Measurements from ENCODE around the gene PPP3R1.
"Not testable (repeated sequence)": the region's sequence is repeated elsewhere in the genome, so short reads cannot be mapped to it uniquely, and the experiment has no call there.

PPP3R1 gene

DNA sequence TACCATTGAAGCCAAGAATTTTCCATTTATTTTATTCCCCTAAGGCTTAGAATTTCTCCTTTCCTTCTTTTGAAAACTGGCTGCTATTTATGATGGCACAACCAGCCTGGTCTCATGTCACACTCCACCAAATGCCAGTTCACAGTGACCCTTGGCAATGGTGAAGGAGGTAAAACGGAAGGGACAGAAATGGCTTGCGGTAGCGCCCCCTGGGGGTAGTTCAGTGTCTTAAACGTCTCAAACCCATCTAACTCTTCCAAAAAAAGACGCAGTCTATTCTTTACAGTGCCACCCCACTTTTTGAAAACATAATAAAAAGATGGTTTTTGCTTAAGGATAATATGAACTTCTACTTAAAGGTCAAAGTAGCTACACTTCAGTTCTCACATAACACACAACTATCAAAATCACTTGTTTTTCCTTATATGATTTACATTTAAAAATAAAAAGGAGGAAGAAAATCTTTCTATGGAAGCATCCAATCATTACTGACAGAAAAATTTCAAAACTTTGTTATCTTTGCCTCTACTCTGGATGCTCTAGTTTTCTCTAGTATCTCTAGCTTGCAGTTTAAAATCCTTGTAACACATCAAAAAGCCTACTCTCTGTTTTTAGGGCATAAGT lies 66.7 kb downstream of the PPP3R1 start:
- DNase-seq = peak; percentile 68

DNA sequence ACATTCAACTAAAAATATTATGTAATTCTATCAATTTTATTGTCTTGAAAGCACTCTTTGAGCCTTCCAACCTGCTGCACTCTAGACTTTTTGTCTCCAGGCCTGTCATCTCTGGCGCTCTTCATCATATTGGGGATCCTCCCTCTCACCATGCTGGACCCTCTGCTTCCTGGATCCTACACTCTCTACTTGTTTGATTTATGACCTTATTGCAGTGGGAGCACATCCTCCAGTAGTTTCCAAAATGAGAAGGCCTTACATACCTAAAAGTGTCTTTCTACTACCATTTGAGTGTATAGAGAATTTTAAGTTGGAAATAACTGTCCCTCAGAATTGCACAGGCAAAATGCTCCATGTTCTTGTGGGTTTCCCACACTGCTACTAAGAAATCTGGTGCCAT lies 69.4 kb downstream of the PPP3R1 start:
- DNase-seq = no peak

DNA sequence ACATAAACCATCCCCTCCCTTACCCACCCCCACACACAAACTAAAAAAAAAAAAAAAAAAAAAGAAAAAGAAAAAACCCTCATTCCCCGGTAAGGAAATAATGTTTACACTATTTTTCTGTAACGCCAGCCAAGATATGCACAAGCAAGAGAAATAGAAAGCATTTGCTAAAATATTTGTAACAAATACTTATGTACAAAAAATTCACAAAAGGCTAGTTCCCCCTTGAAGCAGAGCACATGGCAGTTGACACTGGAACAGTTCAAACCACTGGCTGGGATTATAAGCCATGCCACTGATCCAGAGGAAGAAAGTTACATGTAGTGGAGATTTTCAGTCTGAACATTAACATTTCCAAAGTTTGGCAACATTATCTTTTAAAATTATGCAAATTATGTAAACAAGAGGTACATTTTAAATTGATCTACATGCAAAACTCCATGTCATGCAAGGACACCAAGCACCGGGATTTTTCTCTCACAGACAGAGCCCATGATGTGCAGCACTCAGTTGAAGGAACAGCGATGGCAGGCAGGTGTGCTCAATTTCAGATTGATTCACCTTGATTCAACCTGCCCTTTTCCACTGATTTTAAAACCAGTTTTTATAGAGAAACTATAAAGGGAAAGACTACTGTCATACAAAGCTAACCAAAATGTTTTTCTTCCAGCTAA lies 73.2 kb downstream of the PPP3R1 start:
- DNase-seq = no peak

DNA sequence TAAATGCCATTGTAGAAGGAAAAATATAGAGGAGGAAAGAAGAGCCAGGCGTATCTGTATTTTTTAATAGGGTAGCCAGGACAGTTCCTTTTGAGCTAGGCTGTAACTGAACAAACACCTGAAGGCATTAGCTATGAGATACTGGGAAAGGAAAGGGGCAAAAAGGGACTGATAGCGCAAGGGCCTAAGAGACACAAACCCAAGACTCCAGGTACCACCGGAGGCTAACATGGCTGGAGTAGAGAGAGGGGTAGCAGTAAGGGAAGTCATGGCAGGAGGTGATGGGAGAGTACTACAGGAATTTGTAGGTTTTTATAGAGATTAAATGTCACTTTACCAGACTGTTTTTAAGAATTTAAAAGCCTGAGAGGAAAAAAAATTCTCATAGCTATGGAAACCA lies 73.9 kb downstream of the PPP3R1 start:
- DNase-seq = no peak

DNA sequence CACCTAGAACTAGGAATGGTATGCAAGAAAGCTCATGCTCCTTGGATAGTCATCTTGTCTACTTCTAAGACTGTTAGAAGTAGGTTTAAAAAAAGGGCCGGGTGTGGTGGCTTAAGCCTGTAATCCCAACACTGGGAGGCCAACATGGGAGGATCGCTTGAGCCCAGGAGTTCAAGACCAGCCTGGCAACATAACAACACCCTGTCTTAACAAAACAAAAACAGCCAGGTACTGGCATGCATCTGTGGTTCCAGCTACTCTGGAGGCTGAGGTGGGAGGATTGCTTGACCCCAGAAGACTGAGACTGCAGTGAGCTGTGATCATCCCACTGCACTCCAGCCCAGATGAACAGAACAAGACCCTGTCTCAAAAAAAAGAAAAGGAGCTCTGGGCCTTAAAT lies 74.8 kb downstream of the PPP3R1 start:
- no peak for DNase-seq

DNA sequence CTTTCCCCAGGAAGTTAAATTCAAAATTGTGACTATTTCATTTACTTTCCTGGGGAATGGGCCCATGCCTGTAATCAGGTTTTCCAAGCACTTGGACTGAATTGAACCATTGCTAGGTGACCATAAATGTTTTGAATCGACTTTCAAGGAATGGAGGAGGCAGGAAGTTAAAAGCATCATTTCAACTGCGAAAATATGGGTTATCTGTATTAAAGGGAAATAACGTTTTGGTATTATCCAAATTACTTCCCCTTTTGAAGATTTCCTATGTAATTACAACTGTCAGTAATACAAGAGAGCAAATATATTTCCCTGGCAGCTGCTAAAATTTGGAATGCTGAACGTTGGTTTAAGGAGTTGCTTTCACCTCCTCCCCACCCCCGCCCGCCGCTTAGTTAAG lies 75.7 kb downstream of the PPP3R1 start:
- no peak for DNase-seq

DNA sequence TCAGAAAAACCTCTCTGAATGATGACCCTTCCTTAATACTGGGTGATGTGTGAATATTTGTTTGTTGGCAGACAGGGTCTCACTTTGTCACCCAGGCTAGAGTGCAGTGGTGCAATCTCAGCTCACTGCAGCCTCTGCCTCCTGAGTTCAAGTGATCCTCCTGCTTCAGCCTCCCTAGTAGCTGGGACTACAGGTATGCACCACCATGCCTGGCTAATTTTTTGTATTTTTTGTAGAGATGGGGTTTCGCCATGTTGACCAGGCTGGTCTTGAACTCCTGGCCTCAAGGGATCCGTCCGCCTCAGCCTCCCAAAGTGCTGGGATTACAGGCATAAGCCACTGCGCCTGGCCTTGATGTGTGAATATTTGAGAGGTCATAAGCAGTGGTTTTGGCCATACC lies 77.1 kb downstream of the PPP3R1 start:
- DNase-seq = not testable (repeated sequence)

DNA sequence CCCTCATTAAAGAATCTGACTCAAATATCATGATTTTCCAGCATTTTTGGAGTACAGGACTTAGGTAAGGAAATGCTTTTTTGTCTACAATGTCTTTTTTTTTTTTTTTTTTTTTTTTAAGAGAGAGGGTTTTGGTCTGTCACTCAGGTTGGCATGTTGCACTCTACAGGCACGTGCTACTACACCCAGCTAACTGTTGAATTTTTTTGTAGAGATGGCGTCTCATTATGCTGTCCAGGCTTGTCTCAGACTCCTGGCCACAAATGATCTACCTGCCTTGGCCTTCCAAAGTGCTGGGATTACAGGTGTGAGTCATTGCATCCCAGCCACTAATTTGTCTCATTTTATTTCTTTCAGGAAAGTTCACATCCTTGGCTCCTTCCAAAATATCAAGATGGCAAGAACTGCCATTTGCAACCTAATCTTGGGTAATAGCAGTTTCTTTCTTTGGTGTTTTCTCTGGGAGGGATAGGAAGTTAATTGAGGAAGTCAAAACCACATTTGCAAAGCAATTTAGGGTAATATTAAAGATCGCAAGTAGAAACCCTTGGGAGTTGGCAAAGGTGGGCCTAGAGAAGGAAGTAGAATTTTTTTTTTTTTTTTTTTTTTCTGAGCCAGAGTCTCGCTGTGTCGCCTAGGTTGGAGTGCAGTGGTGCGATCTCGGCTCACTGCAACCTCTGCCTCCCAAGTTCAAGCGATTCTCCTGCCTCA lies 79.2 kb downstream of the PPP3R1 start:
- no peak for DNase-seq

DNA sequence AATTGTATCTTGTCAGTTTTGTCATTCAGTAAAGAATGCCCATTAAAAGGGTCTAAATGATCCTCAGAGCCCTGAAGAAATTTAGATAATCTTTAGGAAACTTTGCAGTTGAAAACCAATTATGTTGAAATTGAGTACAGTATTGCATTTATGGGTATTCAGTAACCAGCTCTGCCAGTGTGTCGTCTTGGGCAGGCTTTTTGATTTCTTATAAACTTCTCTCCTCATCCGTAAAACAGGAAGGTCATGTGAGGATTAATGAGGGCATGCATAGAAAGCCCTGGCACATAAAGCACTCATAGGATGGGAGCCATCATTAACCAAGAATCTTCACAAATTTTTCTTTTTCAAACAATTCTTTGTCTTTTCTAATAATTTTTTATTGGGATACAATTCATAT lies 79.8 kb downstream of the PPP3R1 start:
- no peak for DNase-seq

DNA sequence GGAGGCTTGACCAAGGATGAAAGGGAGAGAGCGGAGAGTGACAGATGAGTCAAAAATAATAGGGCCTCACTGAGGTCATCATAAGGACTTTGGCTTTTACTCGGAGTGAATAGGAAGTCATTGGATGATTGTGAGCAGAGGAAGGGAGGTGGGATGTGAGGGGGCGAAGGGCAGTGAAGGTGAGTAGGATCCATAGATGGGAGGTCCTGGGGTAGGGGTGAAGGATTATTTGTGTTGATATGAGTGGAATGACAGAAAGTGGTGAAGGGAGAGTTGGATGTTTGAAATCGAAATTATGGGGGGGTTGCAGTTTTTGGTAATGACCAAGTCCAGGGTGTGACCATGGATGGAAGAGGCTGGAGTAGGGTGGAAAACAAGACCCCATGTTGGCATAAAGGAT lies 80.6 kb downstream of the PPP3R1 start:
- no peak for DNase-seq

DNA sequence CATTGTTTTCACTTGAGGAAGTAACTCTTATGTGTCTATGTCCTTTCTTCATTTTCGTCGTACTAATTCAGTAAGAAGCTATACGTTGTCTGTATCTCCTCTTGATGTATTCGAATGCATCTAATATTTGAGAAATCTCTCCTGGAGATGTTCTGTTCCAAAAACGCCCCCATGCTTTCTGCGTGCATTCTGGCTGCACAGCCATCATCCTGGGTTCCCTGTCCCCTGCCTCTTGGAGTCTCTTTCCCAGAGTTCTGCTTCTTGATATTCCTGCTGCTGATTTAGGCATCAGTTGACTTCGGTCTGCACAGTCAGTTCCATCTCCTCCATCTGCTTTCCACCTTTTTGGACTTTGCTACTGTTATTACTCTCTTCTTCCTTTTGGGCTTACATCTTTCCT lies 81.2 kb downstream of the PPP3R1 start:
- no peak for DNase-seq

DNA sequence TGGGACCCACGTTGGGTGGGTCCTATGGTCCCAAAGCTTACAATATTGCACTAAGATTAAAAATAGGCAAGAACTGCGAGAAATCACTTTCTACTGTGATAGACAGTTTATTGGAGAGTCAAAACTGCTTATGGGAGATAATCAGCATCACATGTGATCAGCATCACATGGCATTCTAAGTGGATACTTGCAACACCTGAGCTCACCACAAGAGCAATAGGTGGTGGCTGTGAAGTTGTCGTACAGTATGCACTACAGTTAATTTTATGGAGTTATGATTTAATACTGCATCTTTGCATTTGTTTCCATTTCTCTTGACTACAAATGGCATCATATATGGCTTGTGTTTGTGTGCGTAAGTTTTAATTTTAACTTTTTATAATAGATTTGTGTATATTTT lies 83.0 kb downstream of the PPP3R1 start:
- DNase-seq = no peak

DNA sequence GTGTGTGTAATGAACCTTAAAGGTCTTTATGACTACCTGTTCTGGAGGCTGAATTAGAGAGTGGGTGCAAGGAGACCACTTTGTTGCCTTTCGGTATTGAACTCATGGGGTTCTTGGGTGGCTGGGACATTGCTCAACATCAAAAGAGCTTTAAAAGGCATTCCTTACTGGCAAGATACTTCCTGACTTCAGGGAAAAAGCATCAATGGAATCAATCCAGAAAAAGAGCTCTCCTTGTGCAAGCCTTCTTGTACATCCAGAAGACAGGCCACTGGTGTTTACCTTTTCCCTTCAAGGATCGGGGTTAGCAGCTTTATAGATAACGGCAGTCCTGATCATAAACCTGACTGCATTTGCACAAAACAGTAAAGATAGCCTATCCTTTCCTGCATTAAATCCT lies 85.1 kb downstream of the PPP3R1 start:
- DNase-seq = no peak

DNA sequence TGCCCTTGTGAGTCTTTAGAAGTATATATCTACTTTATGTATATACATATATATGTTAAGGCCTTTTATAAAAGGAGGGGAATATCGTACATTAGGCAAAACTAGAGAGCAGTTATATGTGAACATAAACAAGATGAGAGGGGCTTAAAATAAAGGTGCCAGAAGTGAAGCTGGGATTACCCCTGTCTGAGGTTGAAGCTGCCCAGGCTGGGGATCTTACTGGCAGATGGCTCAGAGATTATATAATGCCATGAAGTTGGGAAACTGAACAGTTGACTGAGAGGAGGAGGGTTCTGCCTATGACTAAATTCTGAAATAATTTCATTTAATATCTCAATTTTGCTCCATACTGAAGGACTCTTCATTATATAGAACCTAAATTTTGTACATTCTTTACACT lies 88.7 kb downstream of the PPP3R1 start:
- no peak for DNase-seq

DNA sequence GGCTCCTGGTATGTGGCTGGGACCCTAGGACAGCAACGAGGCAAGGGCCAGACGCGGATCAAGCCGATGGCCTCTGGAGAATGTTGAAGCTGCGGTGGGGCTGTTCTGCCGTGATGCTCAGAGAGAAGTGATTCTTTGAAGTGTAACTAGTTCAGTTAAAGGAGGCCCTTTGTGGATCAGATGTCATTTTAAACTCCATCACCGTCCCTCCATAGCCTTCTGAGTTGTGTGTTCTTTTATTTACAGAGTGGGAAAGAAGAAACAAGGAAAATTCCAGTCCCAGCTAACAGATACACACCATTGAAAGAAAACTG lies 94.2 kb downstream of the PPP3R1 start:
- DNase-seq = no peak

DNA sequence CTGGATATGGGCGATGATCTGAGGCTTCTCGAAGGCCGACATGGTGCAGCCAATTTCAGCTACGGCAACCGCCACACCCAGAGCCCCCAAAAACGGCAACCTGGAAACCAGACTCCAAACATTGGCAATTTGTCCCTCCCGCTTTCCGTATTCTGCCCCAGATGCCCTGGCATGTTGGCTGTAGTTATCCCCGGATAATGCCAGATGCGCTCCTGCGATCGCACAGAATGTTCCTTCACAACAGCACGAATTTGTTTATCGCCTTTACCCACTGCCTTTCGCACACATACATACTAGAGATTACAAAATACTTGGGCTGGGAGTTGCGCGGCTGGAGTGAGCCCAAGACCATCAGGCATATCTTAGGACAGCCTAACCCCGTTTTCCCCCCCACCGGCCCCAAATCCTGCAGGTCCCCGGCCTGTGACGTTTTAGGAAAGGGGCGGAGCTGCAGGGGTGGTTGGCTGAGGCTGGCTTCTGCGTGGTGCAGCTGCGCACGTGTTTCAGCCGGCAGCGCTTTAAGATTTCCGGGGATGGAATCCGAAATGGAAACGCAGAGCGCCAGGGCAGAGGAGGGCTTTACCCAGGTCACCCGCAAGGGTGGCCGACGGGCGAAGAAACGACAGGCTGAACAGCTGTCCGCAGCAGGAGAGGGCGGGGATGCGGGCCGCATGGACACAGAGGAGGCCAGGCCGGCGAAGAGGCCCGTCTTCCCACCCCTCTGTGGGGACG lies 94.8 kb downstream of the PPP3R1 start, which contains the start of gene PNO1:
TSS of gene PNO1 (plus strand) at position 487 of the 732 bp plus-strand sequence. CDS start at position 534, 47 bp downstream.
- DNase-seq = peak; percentile 97

DNA sequence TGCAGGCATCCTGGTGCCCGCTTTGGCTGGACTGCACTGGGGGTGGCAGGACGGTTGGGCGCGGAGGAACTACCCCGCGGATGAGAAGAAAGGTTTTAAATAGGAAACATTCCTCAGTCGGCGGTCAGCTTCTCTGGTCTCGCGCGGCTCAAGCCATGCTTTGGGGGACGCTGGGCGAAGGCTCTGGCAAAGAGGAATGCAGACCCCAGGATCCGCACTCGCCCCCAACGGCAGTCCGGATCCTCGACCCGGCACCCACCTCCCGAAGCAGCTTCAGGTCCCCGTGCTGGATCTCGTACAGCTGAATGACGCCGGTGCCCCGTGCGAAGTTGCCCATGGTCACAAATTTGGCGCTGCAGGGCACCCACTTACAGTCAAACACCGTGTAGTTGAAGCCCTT lies 95.3 kb downstream of the PPP3R1 start:
- DNase-seq = no peak

DNA sequence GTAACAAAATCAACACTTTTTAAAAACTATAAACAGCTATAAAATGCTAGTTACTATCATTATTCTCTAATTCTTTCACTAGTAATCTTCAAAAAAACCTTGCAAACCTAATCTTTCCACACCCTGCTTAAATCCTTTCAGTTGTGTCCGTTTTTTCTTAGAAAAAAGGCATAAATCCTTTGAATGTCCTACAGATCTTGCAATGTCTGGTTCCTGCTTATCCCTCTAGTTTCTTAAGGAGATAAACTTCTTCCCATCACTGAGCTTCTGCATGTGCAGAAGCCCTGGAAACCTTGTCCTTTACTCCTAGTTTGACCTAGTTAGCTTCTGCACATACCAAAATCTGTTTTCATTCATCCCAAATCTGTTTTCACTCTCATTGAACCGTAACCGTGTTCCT lies 95.9 kb downstream of the PPP3R1 start:
- no peak for DNase-seq

DNA sequence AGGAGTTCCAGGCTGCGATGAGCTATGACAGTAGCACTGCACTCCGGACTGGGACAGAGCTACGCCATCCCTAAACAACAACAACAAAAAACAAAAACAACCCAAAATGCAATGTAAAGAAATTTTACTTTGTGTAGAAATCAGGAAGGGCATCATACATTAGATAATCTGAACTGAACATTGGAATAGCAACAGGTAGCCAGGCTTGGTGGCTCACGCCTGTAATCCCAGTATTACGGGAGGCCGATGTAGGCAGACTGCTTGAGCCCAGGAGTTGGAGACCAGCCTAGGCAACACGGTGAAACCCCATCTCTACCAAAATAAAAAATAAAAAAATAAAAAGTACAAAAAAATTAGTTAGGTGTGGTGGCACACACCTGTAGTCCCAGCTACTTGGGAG lies 96.7 kb downstream of the PPP3R1 start:
- DNase-seq = no peak

DNA sequence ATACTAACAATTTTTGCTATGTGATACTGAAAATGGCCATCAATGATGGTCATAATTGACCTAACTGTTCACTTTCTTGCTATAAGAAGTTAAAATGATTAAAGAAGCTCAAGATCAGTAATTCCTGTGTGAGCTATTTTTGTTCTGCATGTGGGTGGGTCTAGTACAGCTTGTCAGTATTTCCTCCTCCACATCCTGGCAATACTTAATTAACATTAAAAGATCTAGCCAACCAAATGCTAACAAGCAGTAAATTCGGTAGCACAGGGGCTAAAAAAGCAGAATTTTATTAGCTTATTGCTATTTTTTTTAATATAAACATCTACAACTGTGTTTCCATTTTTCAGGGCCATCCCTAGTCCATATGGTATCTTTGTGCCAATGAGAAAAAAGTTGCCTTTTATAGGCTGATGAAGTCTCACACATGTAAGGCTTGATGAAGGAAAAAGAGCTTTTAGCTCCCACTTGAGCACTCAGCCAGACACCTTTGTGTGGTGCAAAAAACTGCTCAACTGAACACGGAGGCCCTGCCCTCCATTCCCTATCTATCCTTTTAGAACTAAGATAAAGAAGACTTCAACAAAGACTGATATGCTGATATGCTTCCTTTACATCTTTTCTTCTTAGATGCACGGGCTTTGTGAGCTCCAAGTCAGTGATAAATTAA lies 99.5 kb downstream of the PPP3R1 start:
- no peak for DNase-seq

DNA sequence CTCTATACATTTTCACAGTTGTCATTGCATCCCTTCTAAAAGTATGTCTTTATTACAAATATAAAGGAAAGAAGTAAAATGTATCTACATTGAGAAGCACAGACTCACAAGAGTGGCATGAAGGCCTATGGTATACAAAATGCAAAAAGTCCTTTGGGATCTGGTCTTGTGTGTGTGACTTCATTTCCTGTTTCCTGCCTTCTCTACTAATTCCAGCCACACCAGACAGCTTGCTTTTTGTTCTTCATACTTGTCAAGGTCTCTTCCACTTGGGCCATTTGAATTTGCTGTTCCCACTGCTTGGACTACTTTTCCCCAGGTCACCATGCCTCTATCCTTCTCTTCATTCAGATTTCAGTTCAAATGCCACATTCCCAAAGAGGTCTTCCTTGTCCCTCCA lies 101.3 kb downstream of the PPP3R1 start:
- DNase-seq = no peak

DNA sequence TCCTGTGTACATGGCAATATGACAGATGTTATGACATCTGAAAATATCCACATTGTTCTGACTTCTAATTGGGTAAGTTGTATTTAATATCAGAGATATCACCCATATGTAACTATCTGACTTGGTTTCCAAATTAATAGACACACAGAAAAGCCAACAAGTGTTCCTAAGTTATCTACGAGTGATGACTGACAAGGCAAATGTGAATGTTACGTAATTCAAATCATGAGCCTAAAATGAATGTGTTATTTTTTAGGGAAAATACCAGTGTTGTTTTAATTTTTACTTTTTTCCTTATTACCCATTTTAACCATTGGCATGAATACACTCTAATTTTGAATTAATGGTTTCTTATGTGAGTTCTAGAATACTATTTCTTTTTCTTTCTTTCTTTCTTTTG lies 110.5 kb downstream of the PPP3R1 start:
- DNase-seq = no peak

All from stimulated activated CD4-positive, alpha-beta T cell treated with anti-CD3 and anti-CD28 coated beads, Interleukin-4, amount 100 ng/mL, for 24 hours (primary cell).